Neuron (in vitro differentiated cells): ENCODE data around the gene TPST2.

ENCODE experiments used
- H2AFZ ChIP-seq: one replicate; pipeline ENCODE4 v1.6.1; 2013; ENCODE audit warnings: low read depth, mild to moderate bottlenecking, inconsistent platforms, low read length, moderate library complexity
- H3K27me3 ChIP-seq: one replicate; pipeline ENCODE4 v1.6.1; 2013; ENCODE audit warnings: low read length; ENCODE audit not compliant: insufficient read depth
- H3K36me3 ChIP-seq: one replicate; pipeline ENCODE4 v1.6.1; 2013; ENCODE audit warnings: low read length; ENCODE audit not compliant: insufficient read depth
- H3K4me1 ChIP-seq: one replicate; pipeline ENCODE4 v1.6.1; 2013; ENCODE audit warnings: low read length; ENCODE audit not compliant: insufficient read depth
- H3K4me3 ChIP-seq: 2 replicates; pipeline ENCODE4 v1.5.1; 2013; ENCODE audit warnings: mild to moderate bottlenecking, low read length, moderate library complexity
- H3K9me3 ChIP-seq: one replicate; pipeline ENCODE4 v1.6.1; 2013; ENCODE audit warnings: low read length

TPST2 gene

DNA sequence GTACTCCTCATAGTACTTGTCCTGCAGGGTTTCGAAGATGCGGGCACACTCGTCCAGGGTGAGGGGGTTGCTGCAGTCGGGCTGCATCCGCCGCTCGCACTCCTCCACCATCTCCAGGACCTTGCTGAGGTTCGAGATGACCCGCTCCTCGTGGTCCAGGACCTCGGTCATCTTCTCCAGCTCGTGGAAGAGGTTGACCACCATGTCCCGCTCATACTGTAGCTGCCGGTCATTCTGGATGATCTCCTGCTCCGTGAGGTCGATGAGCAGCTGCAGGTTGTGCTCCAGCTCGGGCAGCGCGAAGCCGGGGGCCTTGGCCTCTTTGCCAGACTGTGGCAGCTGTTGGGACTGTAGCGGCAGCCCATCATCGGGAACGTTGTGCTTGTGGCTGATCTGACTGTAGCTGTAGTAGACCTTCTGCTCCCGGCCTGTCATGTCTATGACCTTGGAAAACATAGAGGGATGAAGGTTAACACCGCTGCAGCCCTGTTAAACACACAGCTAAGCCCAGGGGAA, 90.7 kb downstream of the TPST2 start:
- Histone ChIP-seq H3K4me1 (peaks cover 6% of the 10 kb centered on the region), H3K4me3 (no peak overlapping the region), H2AFZ (no peak overlapping the region), H3K36me3 (peaks cover 74% of the 10 kb centered on the region), H3K9me3 (no peaks in the 10 kb centered on the region), H3K27me3 (no peaks in the 10 kb centered on the region)

- H2AFZ ChIP-seq, result no peak overlapping the region
- no peak overlapping the region for H3K4me3 ChIP-seq
- no peaks in the 10 kb centered on the region for H3K9me3 ChIP-seq
- H3K27me3 ChIP-seq, result no peaks in the 10 kb centered on the region
- no peaks in the 10 kb centered on the region for H3K4me1 ChIP-seq
- peaks cover 76% of the 10 kb centered on the region for H3K36me3 ChIP-seq
Observed at GRCh38 chr22:26496456-26496855, 93.5 kb downstream of the TPST2 start.

DNA sequence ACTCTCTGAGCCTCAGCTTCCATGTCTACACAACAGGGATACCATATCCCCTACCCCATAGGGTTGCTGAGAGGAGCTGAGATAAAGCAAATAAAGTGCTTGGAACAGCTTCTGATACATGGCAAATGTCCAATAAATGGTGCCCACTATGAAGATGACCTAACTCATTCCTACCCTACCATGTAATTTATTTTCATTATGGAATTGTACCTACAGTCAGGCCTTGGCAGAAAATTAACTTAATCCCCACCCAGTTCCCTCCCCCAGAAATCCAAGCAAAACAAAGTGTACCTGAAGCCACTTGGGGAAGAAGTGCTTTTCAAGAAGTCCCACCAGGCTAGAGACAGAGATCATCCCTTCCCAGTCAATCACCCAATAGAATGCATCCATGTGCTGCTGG, 95.4 kb downstream of the TPST2 start:
- Histone ChIP-seq H3K4me3 (no peak overlapping the region), H3K36me3 (peaks cover 78% of the 10 kb centered on the region), H3K9me3 (no peaks in the 10 kb centered on the region), H3K27me3 (no peaks in the 10 kb centered on the region), H3K4me1 (no peaks in the 10 kb centered on the region), H2AFZ (no peak overlapping the region)

DNA sequence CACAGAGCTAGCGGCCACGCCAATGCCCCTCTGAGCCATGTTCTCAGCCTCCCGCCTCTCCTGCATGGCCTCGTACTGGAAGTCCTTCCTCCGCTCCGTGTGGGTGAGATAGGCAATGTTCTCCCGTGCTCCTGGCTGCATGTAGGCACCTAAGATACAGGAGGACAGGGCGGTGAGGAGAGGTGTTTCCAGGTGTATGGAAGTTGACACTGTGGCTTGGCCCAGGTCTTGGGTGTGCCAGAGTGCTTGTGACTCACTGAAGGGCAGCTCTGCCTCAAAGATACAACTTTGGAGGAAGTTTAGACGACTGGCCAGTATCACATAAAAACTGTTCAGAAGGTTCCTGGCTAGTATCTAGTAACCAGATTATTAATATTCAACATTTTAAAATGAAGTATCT, 97.7 kb downstream of the TPST2 start:
- H3K36me3 ChIP-seq, result peaks cover 88% of the 10 kb centered on the region
- no peaks in the 10 kb centered on the region for H3K27me3 ChIP-seq
- no peaks in the 10 kb centered on the region for H3K9me3 ChIP-seq
- no peak overlapping the region for H3K4me3 ChIP-seq
- no peak overlapping the region for H2AFZ ChIP-seq
- no peaks in the 10 kb centered on the region for H3K4me1 ChIP-seq

DNA sequence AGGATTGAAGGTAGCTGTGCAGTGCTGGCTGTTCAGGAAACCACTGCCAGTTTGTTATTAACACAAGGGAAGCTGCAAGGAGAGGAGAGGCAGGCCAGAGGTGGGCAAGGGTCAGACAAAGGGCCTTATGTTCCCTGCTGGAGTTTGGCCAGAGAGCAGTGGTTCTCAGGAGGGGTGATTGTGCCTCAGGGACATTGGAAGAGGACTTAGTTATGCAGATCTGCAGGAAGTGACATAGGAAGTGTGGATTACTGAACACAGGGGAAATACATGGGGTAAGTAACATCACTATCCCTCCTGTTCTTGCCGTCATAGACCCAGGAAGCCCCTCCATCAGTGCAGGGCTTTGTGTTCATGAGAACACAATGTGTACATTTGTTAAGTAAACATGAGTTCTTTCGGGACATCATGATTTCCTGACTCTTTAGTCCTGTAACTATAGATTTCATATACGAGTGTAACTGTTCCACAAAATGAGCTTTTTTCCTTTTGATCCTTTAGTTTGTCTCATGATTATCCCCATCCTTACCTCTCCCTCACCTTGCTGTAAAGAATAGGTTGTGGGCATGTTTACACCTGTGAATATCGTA, 100.4 kb downstream of the TPST2 start:
- H3K4me3 ChIP-seq, result no peak overlapping the region
- no peaks in the 10 kb centered on the region for H3K27me3 ChIP-seq
- H3K36me3 ChIP-seq, result peaks cover 67% of the 10 kb centered on the region
- H2AFZ ChIP-seq, result no peak overlapping the region
- H3K9me3 ChIP-seq, result no peaks in the 10 kb centered on the region
- H3K4me1 ChIP-seq, result peaks cover 7% of the 10 kb centered on the region

DNA sequence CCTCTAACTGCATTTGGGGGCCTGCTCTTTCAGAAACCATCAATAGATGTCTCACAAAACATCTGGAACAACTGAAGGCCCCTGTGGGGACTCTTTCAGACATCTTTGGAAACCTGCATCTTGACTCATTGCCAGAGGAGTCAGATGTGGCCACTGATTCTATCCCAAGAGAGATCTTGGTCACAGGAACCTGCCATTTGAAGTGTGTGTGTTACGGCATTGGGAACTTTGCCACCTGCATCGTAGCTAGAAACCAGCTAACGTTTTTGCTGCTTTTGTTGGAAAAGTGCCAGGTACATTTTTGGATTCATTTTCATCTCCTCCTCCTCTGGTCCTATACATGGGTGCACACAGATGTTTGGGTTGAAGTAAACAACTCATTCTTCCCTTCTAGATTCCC, 101.9 kb downstream of the TPST2 start:
- Histone ChIP-seq H3K4me1 (peaks cover 15% of the 10 kb centered on the region), H3K9me3 (no peaks in the 10 kb centered on the region), H3K27me3 (no peaks in the 10 kb centered on the region), H3K36me3 (peaks cover 53% of the 10 kb centered on the region), H3K4me3 (no peak overlapping the region), H2AFZ (no peak overlapping the region)

- peaks cover 37% of the 10 kb centered on the region for H3K36me3 ChIP-seq
- no peaks in the 10 kb centered on the region for H3K9me3 ChIP-seq
- no peak overlapping the region for H2AFZ ChIP-seq
- H3K27me3 ChIP-seq, result no peaks in the 10 kb centered on the region
- H3K4me1 ChIP-seq, result peaks cover 30% of the 10 kb centered on the region
- no peak overlapping the region for H3K4me3 ChIP-seq
Observed at GRCh38 chr22:26486394-26486793, 103.5 kb downstream of the TPST2 start.

- Histone ChIP-seq H3K9me3 (no peaks in the 10 kb centered on the region), H3K36me3 (peaks cover 33% of the 10 kb centered on the region), H3K4me3 (no peak overlapping the region), H3K4me1 (peaks cover 35% of the 10 kb centered on the region), H3K27me3 (no peaks in the 10 kb centered on the region), H2AFZ (no peak overlapping the region)
Observed at GRCh38 chr22:26485806-26486390, 104.0 kb downstream of the TPST2 start.

GRCh38 chr22:26485013-26485412, 104.9 kb downstream of the TPST2 start:
- H3K9me3 ChIP-seq, result no peaks in the 10 kb centered on the region
- no peak overlapping the region for H2AFZ ChIP-seq
- H3K4me1 ChIP-seq, result peaks cover 43% of the 10 kb centered on the region
- H3K36me3 ChIP-seq, result peaks cover 26% of the 10 kb centered on the region
- H3K27me3 ChIP-seq, result no peaks in the 10 kb centered on the region
- H3K4me3 ChIP-seq, result peak overlapping the region; percentile 97

- no peaks in the 10 kb centered on the region for H3K9me3 ChIP-seq
- H3K4me3 ChIP-seq, result peak overlapping the region; percentile 97
- no peaks in the 10 kb centered on the region for H3K27me3 ChIP-seq
- H3K4me1 ChIP-seq, result peaks cover 48% of the 10 kb centered on the region
- H2AFZ ChIP-seq, result peak overlapping the region; percentile 90
- peaks cover 22% of the 10 kb centered on the region for H3K36me3 ChIP-seq
Observed at GRCh38 chr22:26484360-26484706, 105.6 kb downstream of the TPST2 start.

DNA sequence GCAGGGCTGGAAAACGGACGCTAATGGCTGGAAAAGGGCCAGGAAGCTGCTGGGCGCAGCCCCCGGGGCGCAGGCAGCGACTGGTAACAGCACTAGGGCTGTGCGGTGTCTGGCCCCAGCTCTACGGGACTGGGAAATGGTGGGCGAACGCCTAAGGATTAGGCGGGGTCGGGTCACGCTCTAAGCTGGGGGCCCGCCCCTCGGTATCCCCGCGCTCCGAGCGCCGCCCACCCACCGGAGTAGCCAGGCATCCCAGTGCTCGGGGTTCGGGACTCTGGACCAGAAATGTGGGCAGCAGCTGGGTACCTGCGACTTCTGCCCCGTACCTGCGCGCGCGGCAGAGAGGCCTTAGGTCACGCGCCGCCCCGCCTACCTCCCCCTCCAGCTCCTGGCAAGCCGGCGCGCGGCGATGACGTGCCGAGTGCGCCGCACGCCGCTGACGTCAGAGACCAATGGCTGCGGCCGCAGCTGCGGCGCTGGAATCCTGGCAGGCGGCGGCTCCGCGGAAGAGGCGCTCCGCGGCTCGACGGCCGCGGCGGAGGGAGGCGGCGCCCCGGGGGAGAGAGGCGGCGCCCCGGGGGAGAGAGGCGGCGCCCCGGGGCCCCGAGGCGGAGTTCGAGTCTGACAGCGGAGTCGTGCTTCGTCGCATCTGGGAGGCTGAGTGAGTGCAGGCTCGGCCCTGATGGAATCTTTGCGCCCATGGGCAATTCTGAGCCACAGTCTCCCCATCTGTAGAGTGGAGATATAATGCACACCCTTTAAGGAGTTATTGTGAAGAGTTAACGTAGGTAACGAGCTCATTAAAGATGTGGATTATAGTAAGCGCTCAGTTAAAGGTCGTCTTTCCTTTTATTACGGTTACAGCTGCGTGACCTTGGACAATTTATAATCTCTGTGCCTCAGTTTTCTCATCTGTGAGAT, 106.2 kb downstream of the TPST2 start, which contains the start of the genes HPS4 and SRRD:
HPS4 (minus strand) TSS at position 345 of the 921 bp plus-strand sequence. CDS start 2,021 bp downstream, outside the sequence.
SRRD (plus strand) TSS at position 439 of the 921 bp plus-strand sequence; CDS start at position 453, 14 bp downstream.
- peaks cover 53% of the 10 kb centered on the region for H3K4me1 ChIP-seq
- peak within 1 kb of the TSS; percentile 90 for H2AFZ ChIP-seq
- no peaks in the 10 kb centered on the region for H3K27me3 ChIP-seq
- H3K4me3 ChIP-seq, result peak within 1 kb of the TSS; percentile 97
- peaks cover 23% of the 10 kb centered on the region for H3K36me3 ChIP-seq
- no peaks in the 10 kb centered on the region for H3K9me3 ChIP-seq

- H3K4me3 ChIP-seq, result peak overlapping the region; percentile 97
- H3K4me1 ChIP-seq, result peaks cover 53% of the 10 kb centered on the region
- peak overlapping the region; percentile 90 for H2AFZ ChIP-seq
- H3K36me3 ChIP-seq, result peaks cover 17% of the 10 kb centered on the region
- H3K27me3 ChIP-seq, result no peaks in the 10 kb centered on the region
- no peaks in the 10 kb centered on the region for H3K9me3 ChIP-seq
Observed at GRCh38 chr22:26483043-26483438, 106.9 kb downstream of the TPST2 start.

GRCh38 chr22:26482161-26482560, 107.8 kb downstream of the TPST2 start:
- Histone ChIP-seq H2AFZ (no peak overlapping the region), H3K4me1 (peaks cover 53% of the 10 kb centered on the region), H3K36me3 (peaks cover 16% of the 10 kb centered on the region), H3K9me3 (no peaks in the 10 kb centered on the region), H3K27me3 (no peaks in the 10 kb centered on the region), H3K4me3 (peak overlapping the region; percentile 97)
